Right lobe of liver (tissue), 6 donors: ENCODE results near the gene PLCB4. TPM values are rescaled to one million over a fixed set of nuclear protein-coding genes. Genes with fewer than 3 reads are reported as not detected.

Experiments used
- ATAC-seq, 4 donors: fragments of 200-7000 bp; cut with Tn5 transposase; one replicate each; pipeline ENCODE4 v1.9.1; 2020; ENCODE audit warnings: mild to moderate bottlenecking in 4 of 4, moderate library complexity in 4 of 4
- DNase-seq, 3 donors: peaks; one replicate each; pipeline ENCODE4 v3.0.0-alpha.2; 2020
- H3K27ac ChIP-seq, 3 donors: fragments of 200-600 bp; one replicate each; pipeline ENCODE4 v1.8.0; 2022
- H3K27me3 ChIP-seq, 2 donors: fragments of 200-600 bp; one replicate each; pipeline ENCODE4 v1.8.0; 2022
- H3K36me3 ChIP-seq, 4 donors: fragments of 200-600 bp; sonication (generic) in 1 of 4; one replicate each; pipeline versions ENCODE4 v1.5.1 to v1.8.0; 2017 to 2022; ENCODE audit warnings: control low read depth in 1 of 4
- H3K4me1 ChIP-seq, 4 donors: fragments of 200-600 bp; sonication (generic) in 1 of 4; one replicate each; pipeline versions ENCODE4 v1.5.1 to v1.8.0; 2017 to 2022; ENCODE audit warnings: control low read depth in 1 of 4
- H3K4me3 ChIP-seq, 3 donors: fragments of 200-600 bp; one replicate each; pipeline ENCODE4 v1.8.0; 2022
- H3K9me3 ChIP-seq, 4 donors: fragments of 200-600 bp; sonication (generic) in 1 of 4; one replicate each; pipeline versions ENCODE4 v1.5.1 to v1.8.0; 2017 to 2022; ENCODE audit warnings: control low read depth in 1 of 4
- POLR2A ChIP-seq: fragments of 450-650 bp; IDR thresholded peaks from one replicate; pipeline ENCODE4 v1.6.1; 2017; ENCODE audit warnings: antibody characterized with exemption, mild to moderate bottlenecking
- WGBS: methylation state at CpG from one replicate; pipeline ENCODE4 v1.1.6; 2018; ENCODE audit warnings: low coverage, low lambda C conversion rate; ENCODE audit not compliant: insufficient coverage; ENCODE audit errors: missing lambda C conversion rate; 5-methylcytosine and 5-hydroxymethylcytosine counted together
- intact Hi-C, 2 donors: fragments of 100-400 bp; cut with DNase I; formaldehyde crosslinking; loops; one replicate each; pipeline versions ENCODE4 v1.11.2 to v1.14.1; 2022
- total RNA-seq, 6 experiments: library from RNA; depleted of rRNA in 2 of 6; stranded (reverse); fragments of >200 nt in 2 of 6; fragmentation: NEBNext Ultra II Directional in 3 of 6; extraction: Animal tissue kit (Norgen Biotek cat#: 25700) in 3 of 6; gene quantifications; one replicate each; pipeline versions ENCODE4 v1.1.0 to v1.2.4, GENCODE V29; 2016 to 2023
- TF ChIP-seq, protein P1 (sequence below), 4 donors: fragments of 200-600 bp in 3 of 4; fragments of 450-650 bp in 1 of 4; IDR thresholded peaks; one replicate each; pipeline versions ENCODE4 v1.5.1 to v1.8.0; 2016 to 2022; ENCODE audit warnings: antibody characterized with exemption in 4 of 4, mild to moderate bottlenecking in 2 of 4
- donor health status: DM: no; HTN: yes; CAD: no.
- donor health status: DM: no; HTN: no; CAD: no.
- donor health status: DM: no; HTN: no; CAD: no.
- donor health status: DM: no; HTN: yes; CAD: no.
- donor health status: DM: no; HTN: yes; CAD: no.

Gene PLCB4
- total RNA-seq, 6 experiments from 2014 or later, result 0.04 to 0.20 (median 0.15) TPM

DNA sequence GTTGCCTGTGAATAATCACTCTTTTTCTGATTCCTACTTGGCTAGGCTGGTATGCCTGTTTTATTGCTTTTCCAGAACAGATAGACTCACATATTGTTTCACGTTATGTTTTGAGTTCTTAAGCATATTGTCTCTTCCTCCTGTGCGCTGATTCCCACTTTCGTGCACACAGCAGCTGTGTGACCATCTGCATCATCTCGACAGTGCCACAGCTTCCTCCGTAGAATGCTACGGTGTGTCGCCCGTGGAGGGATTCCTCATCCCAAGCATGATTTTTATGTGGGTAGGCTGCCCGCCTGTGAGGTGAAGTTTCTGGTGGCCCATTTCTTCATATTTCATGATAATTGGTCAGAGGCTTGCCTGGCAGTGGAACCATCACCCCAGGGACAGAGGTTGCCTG is 31.8 kb downstream of the PLCB4 start:
- Histone ChIP-seq H3K27me3 (no peaks in the 10 kb centered on the region), H3K27ac (no peak overlapping the region), H3K36me3 (no peaks in the 10 kb centered on the region), H3K9me3 (no peaks in the 10 kb centered on the region), H3K4me1 (no peaks in the 10 kb centered on the region), H3K4me3 (no peak overlapping the region)
- intact Hi-C loops, result no loop called here
- 68% methylated on average over 9 of the region's 9 CpGs for WGBS
- DNase-seq, result no peak
- ATAC-seq, result no peak
- TF ChIP-seq, protein P1, sequence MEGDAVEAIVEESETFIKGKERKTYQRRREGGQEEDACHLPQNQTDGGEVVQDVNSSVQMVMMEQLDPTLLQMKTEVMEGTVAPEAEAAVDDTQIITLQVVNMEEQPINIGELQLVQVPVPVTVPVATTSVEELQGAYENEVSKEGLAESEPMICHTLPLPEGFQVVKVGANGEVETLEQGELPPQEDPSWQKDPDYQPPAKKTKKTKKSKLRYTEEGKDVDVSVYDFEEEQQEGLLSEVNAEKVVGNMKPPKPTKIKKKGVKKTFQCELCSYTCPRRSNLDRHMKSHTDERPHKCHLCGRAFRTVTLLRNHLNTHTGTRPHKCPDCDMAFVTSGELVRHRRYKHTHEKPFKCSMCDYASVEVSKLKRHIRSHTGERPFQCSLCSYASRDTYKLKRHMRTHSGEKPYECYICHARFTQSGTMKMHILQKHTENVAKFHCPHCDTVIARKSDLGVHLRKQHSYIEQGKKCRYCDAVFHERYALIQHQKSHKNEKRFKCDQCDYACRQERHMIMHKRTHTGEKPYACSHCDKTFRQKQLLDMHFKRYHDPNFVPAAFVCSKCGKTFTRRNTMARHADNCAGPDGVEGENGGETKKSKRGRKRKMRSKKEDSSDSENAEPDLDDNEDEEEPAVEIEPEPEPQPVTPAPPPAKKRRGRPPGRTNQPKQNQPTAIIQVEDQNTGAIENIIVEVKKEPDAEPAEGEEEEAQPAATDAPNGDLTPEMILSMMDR (IDR thresholded peaks at IDR 0.05), result no peak
- TF ChIP-seq POLR2A, result no peak

- Histone ChIP-seq H3K4me1 (no peaks in the 10 kb centered on the region), H3K27ac (no peak overlapping the region), H3K27me3 (no peaks in the 10 kb centered on the region), H3K9me3 (no peaks in the 10 kb centered on the region), H3K4me3 (no peak overlapping the region), H3K36me3 (no peaks in the 10 kb centered on the region)
- ATAC-seq (no peak), DNase-seq (no peak)
- TF ChIP-seq POLR2A, result no peak
- TF ChIP-seq, protein P1 (IDR thresholded peaks at IDR 0.05), result no peak
- intact Hi-C loops, result no loop called here
Observed at GRCh38 chr20:9102456-9102855, 33.6 kb downstream of the PLCB4 start.

GRCh38 chr20:9103955-9104354 is 35.1 kb downstream of the PLCB4 start:
- TF ChIP-seq, protein P1 (IDR thresholded peaks at IDR 0.05), result no peak
- no peak for TF ChIP-seq POLR2A
- intact Hi-C loops, result no loop called here
- Histone ChIP-seq H3K4me1 (no peaks in the 10 kb centered on the region), H3K27ac (no peak overlapping the region), H3K27me3 (no peaks in the 10 kb centered on the region), H3K36me3 (no peaks in the 10 kb centered on the region), H3K4me3 (no peak overlapping the region), H3K9me3 (no peaks in the 10 kb centered on the region)
- DNase-seq, result no peak
- ATAC-seq, result no peak
- WGBS, result 54% methylated on average over 2 of the region's 2 CpGs

DNA sequence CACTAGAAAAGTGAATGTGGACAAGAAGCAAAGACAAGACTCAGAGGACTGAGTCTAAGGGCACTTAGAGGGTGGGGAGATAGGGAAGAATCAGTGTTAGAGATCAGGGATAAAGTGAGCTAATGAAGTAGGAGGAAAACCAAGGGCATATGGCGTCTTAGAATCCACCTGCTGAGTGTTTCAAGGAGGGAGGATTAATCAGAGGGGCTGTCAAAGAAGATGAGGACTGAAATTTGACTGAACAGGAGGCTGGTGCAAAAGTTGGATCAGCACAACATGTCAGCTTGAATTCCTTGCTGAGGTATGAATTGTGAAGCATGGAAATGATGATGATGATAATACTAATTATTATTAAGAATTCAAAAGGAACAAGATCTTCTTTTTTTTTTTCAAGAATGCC is 39.4 kb downstream of the PLCB4 start:
- Histone ChIP-seq H3K27ac (no peak overlapping the region), H3K4me3 (no peak overlapping the region), H3K9me3 (no peaks in the 10 kb centered on the region), H3K27me3 (no peaks in the 10 kb centered on the region), H3K36me3 (no peaks in the 10 kb centered on the region), H3K4me1 (no peaks in the 10 kb centered on the region)
- 38% methylated on average over 1 of the region's 1 CpG for WGBS
- intact Hi-C loops, result no loop called here
- TF ChIP-seq, protein P1 (IDR thresholded peaks at IDR 0.05), result no peak
- DNase-seq (no peak), ATAC-seq (no peak)

DNA sequence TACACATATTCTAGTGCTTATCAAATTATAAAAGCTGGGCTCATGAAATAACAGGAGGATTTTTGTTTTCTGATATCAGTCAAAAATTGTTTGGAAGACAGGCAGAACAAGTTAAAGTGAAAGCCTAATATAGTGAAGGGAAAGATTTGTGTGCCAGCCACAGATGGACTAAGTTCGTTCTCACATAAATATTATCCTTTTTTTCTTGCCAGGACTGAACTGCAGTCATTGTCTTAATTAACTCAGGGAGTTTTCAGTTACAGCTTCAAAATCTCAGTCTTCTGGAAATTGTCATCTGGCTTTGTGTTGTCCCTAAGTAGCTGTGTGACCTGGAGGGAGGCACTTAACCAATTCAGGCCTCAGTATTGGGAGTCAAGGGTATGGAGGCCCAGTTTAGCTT is 40.7 kb downstream of the PLCB4 start:
- TF ChIP-seq, protein P1 (IDR thresholded peaks at IDR 0.05), result no peak
- TF ChIP-seq POLR2A, result no peak
- H3K27me3 ChIP-seq, result no peaks in the 10 kb centered on the region
- DNase-seq, result no peak
- H3K36me3 ChIP-seq, result no peaks in the 10 kb centered on the region
- H3K27ac ChIP-seq, result no peak overlapping the region
- H3K9me3 ChIP-seq, result no peaks in the 10 kb centered on the region
- WGBS, result 48% methylated on average over 1 of the region's 1 CpG
- no peak for ATAC-seq
- no peak overlapping the region for H3K4me3 ChIP-seq
- H3K4me1 ChIP-seq, result no peaks in the 10 kb centered on the region
- intact Hi-C loops, result no loop called here
